Activated CD4-positive, alpha-beta T cell treated with anti-CD3 and anti-CD28 coated beads, Interleukin-2, amount 50 U/mL, for 24 hours (primary cell): ENCODE measurements around the gene CHCHD3.

Experiments
- DNase-seq, 2 donors: peaks; one replicate each; pipeline ENCODE4 v3.0.0-alpha.2; 2020; ENCODE audit warnings: low read depth in 1 of 2, low spot score in 1 of 2

CHCHD3 gene

DNA sequence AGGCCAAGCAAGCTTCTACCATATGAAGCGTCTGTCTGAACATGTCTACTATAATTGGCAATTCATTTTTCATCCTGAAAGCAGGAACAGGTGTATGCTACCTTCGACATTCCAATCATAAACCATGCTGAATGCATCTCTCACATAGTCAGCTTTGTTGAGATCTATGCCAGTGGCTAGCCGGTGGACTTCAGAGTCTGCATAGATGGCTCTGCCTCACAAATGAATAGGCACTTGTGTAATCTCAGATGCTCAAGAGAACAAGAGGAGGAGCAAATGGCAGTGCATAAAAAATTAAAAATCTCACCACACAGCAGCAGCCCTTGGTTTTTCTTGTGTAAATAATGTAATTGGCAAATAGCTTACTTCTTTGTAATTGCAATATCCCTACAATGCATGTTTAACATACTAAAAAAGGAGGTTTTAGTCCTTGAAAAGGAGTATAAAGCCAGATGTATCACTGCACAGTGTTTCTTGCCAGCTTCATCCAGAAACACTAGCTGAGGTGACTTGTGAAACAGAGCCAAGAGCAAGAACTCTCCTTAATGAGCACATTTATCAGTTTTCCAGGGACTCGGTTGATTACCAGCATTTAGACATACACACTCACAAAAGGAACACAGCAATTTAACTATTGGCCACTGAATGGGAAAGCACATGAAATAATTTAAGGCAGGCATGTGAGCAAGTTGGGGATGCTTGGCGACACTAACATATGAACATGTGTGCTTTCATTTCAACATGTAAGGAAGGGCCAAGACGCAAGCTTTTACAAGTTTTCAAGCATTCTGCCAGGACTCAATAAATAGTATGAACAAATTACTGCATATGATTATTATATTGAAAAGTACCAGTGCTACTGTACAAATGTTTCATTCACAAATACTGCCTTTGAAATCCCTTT lies 255.7 kb downstream of the CHCHD3 start:
- no peak for DNase-seq

GRCh38 chr7:132825222-132825621 lies 256.7 kb downstream of the CHCHD3 start:
- no peak for DNase-seq

DNA sequence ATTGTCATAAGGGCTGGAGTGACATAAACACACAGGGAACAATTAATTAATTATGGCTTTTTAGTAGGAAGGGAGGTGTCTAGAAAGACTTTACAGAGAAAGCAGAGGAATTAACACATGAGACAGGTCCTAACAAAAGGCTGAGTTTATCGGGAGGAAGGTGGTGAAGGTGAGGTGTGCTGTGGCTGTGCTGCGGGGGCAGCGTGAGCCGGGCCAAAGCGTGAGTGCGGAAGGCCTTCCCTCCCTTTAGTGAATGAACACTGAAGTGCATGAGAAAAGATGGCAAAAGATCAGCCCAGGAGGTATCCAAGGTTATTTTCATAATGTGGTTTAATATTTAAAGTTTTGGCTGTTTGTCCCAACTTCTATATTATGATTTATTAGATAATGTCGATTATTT lies 262.2 kb downstream of the CHCHD3 start:
- no peak for DNase-seq

DNA sequence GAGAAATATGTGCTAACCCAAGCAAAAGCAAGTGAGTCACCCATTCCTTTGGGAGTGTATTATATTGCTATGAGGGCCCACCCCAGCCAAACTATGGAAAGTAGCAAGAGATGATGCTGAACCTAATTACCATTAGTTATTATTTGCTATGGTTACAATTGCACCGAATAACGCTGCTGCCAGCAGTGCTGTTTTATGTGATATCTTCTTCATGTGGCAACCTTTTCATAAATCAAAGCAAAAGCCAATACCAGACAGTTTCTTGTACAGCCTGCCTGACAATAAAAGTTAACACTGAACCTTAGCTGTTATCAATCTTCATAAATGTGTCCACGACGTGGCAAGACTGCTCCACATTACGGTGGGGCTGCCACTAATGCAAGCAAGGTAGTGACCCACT lies 263.9 kb downstream of the CHCHD3 start:
- no peak for DNase-seq

GRCh38 chr7:132815696-132816311 lies 266.1 kb downstream of the CHCHD3 start:
- no peak for DNase-seq

DNA sequence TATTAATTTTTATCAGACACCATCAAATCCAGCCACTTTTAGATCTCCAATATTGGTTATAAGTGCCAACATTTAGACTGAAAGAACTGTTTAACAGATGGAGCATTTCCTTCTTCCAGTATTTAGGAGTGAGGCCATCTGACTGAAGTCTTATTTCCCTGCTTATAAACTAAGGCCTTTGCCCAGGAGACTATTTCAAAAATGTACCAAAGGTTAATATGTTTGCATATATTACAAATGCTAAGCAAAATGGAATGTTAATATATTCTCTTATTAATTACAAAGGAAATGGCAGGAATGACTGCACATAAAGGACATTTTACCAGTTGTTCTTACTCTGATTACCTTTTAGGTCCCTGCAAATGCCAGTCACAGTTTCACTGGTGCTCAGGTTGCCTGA lies 266.8 kb downstream of the CHCHD3 start:
- no peak for DNase-seq

- no peak for DNase-seq
Measured at GRCh38 chr7:132810561-132810960, 271.3 kb downstream of the CHCHD3 start.

DNA sequence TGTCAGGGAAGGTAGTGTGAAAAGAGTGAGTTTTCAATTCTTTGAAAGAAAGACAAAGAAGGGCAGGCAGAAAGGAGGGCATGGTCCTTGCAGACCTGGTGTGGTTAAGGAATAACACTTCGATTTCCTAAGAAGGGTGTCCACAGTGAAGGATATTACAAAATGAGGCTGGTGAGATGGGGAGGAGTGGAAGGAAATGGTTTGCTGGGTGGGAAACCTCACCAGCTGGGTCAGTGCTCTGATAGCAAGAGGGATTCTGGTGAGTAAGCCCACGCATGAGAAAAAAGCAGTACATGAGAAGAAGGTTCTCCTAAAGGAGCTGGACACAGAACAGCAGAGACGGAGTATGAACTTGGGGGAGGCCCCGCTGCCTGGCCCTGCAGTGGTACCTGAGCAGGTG lies 275.1 kb downstream of the CHCHD3 start:
- DNase-seq = no peak

DNA sequence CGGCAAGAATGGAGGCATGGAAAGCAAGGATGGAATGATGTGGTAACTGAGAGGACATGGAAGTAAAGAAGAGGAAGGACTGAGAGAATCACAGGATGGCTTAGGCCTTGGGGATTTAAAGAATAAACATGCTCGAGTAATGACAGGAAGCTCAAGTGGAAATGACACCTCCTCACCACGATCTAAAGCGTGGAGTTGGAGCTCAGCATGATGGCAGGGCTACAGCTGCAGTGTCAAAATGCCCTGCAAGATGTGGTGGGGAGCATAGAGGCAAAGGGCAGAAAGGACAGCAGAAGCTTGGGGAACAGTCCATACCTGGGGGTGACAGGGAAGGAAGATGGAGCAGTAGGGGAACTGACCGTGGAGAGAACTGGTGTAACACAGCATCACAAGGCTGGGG lies 276.1 kb downstream of the CHCHD3 start:
- no peak for DNase-seq

DNA sequence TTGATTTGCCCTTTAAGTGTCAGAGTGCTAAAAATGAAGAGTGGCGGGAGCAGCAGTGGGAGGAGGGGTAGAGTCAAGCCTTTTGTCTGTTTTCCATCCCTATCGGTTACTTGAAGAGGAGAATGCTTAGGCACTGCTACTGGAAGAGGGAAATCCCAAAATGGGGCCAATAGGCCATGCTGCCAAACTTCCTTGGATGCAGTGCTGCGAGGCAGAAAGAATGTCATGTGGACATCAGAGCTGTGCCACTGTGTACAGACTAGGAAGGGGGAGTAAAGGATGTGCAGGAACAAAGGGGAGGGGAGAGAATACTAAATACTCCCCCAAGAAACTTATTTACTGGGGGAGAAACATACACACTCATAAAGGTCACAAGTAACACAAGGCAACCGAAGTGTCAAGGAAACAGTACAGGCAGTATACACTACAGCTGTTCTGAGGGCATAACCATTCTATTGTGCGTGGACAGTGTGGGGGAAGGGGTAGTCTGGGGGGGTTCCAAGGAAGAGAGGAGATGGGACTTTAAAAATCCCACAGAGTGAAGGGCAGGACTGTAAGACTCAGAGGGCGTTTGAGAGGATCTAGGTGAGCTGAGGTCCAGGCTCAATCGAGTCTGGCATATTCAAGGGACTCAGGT lies 276.9 kb downstream of the CHCHD3 start:
- DNase-seq = no peak

- no peak for DNase-seq
Measured at GRCh38 chr7:132800522-132800921, 281.4 kb downstream of the CHCHD3 start.

DNA sequence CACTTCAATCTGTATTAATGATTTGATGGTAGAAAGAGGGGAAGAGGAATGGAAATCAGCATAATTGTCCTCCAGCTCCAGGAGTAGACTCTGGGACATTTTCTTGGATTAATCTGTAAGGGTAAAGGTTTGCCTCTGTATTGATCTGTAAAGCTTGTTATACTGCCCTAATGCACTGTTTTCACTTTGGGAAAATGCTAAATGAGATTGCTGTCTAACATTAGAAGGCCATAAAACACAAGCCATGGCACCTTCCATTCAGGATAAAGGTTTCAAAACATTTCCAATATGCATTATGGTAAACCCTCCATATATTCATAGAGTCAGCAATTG lies 282.8 kb downstream of the CHCHD3 start:
- no peak for DNase-seq

DNA sequence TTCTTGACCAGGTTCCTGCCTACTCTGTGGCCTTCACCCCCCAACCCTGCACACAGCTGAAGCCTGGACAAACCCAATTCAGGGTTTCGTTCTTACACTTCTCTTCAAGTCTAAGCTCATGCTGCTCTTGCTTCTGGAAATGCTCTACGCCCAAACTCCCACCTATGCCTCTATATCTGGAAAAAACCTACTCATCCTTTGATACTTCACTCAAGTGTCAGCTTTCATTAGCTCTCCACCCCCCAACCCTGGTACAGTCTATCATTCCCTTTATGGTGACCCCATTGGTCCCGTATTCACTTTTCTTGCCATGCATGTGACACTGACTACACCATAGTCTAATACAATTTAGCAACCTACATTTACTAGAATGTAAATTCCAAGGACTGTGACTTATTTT lies 284.7 kb downstream of the CHCHD3 start:
- DNase-seq = no peak

- DNase-seq = no peak
Measured at GRCh38 chr7:132793474-132793873, 288.4 kb downstream of the CHCHD3 start.

DNA sequence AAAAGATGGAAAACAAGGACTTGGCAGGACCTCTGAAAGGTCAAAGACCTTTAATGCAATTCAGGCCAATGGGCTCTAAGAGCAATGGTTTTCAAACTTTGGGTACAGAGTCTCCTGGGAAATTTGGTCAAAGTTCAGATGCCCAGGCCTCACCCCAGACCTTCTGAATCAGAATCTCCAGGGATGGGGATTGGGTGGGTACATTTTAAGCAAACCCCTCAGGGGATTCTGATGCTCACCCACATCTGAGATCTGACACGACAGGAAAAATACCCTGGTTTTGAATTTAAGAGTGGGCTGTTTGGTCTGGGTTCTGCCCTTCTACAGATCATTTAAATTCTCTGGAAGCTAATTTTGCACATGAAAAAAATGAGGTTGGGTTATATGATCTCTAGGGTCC lies 290.9 kb downstream of the CHCHD3 start:
- DNase-seq = no peak

DNA sequence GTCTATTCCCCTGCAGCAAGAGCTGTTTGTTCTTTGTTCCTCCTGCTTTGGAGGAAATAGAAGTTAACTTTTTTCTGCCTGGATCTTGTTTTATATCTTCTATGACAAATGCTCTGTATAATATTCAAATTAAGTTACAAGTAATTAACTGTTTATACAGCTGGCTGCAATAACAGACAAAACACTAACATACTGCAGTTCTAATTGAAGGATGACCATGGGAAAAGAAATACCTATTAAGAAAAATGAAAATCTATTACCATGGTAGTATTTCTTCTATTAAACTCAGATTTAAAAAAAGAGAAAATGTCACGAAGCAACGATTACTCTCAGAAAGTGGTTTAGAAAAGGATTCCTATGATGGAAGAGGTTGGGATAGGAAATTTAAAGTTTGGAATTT lies 291.8 kb downstream of the CHCHD3 start:
- no peak for DNase-seq

DNA sequence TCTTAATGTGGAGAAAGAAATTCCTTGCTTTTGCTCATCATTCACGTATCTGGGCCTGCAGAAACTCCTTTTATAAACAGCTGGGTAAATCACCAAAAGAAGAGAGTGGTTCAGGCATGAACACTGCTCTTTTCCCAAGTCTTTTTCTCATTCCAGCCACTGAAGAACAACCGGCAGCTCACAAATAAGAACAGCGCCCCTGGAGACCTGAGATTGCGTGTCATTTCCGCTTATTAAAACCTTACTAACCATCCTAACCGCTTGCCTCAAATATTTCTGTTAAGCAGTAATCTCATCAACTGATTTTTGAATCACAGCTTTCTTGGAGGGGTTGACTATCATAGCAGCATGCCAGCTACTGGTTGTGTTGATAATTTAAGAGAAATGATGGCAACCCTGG lies 292.6 kb downstream of the CHCHD3 start:
- no peak for DNase-seq

- DNase-seq = no peak
Measured at GRCh38 chr7:132785870-132786269, 296.0 kb downstream of the CHCHD3 start.

GRCh38 chr7:132784406-132784805 lies 297.5 kb downstream of the CHCHD3 start:
- DNase-seq = no peak

GRCh38 chr7:132783824-132784223 lies 298.1 kb downstream of the CHCHD3 start:
- no peak for DNase-seq

DNA sequence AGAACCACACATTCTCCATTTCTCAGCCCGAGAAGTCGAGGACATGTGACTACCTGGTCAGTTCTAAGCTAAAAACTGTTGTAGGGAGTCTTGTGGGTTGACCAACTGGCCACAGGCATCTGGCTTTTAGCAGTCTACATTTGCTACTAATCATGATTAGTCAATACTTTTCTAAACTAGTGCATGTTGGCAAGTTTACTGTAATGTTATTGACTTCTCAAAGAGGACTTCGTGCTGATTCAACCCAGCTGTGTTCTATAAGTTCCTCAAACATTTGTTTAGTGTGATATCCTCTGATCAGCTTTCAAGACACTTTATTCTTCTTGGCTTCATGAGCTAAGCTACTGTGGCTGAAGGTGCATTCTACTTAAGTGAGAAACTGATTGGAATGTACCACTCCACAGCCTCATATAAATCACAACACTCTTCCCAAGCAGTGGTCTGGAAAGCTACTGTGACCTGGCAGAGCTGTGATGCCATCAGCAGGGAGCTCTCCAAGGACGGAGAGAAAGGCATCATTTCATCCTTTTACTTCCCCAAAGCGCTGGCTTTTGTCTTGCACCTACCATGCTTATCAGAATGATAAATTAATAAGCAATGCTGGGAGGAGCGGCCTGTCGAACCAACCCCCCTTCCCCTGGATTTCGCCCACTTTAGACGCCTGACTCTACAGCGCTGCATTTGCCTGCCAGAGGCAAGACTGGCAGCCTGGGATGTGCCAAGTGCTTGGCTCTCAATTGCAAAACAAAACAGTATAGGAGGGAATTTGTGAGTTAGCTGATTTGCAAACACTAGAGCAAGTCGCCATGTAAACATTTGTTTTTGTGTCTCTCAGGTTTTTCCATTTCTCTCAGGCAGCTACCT lies 298.9 kb downstream of the CHCHD3 start:
- DNase-seq = no peak
